Astrocyte of the spinal cord (primary cell): ENCODE data around the gene RMND5A.

ENCODE experiments used
- DNase-seq: peaks from one replicate; pipeline ENCODE4 v3.0.0; 2011; ENCODE audit warnings: low read depth, low spot score
- H3K4me3 ChIP-seq: 2 replicates; pipeline ENCODE4 v1.5.1; 2011; ENCODE audit warnings: low read depth, mild to moderate bottlenecking, low read length, moderate library complexity
- CTCF ChIP-seq: IDR thresholded peaks from 2 replicates; pipeline ENCODE4 v1.5.1; 2012; ENCODE audit warnings: low read depth, mild to moderate bottlenecking, low read length, inconsistent platforms
- in situ Hi-C: cut with HindIII; loops from 2 replicates; pipeline ENCODE4 v1.10.0; 2017; ENCODE audit warnings: low sequenced_read_pairs

The RMND5A gene

GRCh38 chr2:86744152-86744551, 24.1 kb downstream of the RMND5A start:
- TF ChIP-seq CTCF = no peak
- H3K4me3 ChIP-seq = no peak overlapping the region
- no peak for DNase-seq
- in situ Hi-C loops = no loop called here

GRCh38 chr2:86746939-86747338, 26.8 kb downstream of the RMND5A start:
- in situ Hi-C loops = no loop called here
- DNase-seq = no peak
- H3K4me3 ChIP-seq = no peak overlapping the region
- TF ChIP-seq CTCF = no peak

GRCh38 chr2:86747711-86748639, 27.9 kb downstream of the RMND5A start:
- in situ Hi-C loops = no loop called here
- H3K4me3 ChIP-seq = no peak overlapping the region
- DNase-seq = peak; percentile 88
- TF ChIP-seq CTCF = no peak

- no peak for TF ChIP-seq CTCF
- H3K4me3 ChIP-seq = no peak overlapping the region
- peak; percentile 10 for DNase-seq
- in situ Hi-C loops = no loop called here
Measured at GRCh38 chr2:86750240-86750839, 30.2 kb downstream of the RMND5A start.

- no peak for DNase-seq
- in situ Hi-C loops = no loop called here
- TF ChIP-seq CTCF = no peak
- H3K4me3 ChIP-seq = no peak overlapping the region
Measured at GRCh38 chr2:86751778-86752177, 31.7 kb downstream of the RMND5A start.

GRCh38 chr2:86752934-86753333, 32.8 kb downstream of the RMND5A start:
- in situ Hi-C loops = no loop called here
- no peak for TF ChIP-seq CTCF
- no peak overlapping the region for H3K4me3 ChIP-seq
- DNase-seq = no peak
